Measurements from ENCODE around the gene GFOD1.

GFOD1 gene

DNA sequence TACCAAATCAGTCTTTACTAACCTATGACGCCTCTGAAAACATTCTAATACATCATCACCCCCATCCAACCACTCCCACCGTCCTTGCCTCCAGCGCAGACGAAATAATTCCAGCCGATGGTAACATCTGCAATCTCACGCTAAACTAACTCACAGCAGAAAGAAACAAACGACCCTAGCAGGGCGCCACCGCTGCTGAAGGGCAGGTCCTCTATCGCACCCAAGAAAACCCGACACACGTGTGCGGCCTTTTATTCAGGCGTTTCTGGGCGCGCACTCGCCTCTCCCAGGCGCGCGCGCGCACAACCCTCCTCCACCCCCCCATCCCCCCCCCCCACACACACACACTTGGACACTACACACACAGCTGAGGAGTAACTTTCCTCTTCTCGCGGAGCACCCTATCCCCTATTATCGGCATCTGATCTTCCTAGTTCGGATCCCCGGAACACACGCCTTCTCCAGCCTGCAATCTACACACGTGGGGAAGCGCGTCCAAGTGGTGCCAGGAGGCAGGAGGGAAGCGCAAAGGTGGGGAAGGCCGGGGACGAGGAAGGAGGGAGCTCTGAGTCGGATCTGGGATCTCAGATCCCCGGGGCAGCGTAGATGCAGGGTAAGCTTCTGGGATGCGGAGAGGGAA lies 1.4 kb downstream of the GFOD1 start:
- peak; percentile 26 for DNase-seq (ENCODE audit: low read depth)

DNA sequence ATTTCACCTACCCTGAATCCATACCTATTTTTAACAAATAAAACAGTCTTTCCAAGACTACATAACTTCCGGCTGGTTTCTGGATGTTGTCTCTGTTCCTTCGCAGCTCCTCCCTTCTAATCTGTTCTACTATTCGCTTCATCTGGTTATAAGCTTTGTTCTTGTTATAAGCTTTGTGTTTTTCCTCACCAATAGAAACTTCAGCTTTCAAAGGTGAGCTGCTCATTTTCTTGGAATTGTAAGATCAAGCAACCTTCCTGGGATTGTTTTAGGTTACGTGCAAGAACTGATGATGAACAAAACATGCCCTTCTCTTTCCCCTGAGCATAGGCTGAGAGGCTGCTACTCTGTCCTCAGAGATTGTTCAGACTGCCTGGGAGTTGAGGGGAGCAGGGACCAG lies 2.1 kb downstream of the GFOD1 start:
- no peak for DNase-seq (ENCODE audit: low read depth)

DNA sequence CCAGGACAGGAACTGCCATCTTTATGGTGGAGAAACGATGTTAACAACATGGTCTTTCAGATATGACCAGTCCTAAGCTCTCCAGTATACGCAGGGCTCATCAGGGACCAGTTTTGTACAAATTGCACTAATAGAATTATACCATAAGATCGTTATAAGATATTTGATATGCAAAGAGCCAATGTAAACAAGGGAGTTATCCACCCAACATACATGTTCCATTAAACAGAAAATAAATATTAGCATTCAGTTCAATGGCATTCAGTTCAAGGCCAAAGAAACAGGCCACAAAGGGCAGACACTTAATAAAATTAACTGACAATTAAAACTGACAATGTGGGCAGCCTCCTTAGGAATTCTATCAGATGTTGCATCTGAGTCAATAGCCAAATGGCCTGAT lies 2.6 kb downstream of the GFOD1 start:
- DNase-seq (ENCODE audit: low read depth): no peak

DNA sequence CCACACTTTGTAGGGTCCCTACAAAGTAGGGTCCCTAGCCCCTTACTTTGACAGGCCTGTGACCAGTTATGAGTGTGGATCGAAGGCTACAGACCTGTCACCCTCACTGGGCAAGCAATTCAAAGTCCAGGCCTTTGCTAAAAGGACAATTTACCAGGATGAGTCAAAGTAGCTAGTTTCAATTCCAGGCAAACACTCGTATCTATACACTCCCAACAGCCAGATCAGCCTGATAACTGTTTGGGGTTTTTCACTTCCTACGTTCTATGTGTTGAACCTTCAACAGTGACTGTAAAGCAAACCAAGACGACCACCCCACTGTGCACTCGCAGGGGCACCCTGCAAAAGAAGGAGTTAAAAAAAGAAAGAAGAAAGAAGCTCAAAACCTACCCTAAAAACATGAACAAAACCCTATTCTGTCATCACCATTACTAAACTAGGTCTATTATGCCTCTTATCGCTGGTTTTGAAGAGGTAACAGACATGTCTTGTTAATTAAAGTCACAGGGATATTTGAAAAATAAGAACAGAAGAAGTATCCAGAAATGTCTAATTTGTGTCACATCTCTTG lies 3.2 kb downstream of the GFOD1 start:
- DNase-seq (ENCODE audit: low read depth): no peak

DNA sequence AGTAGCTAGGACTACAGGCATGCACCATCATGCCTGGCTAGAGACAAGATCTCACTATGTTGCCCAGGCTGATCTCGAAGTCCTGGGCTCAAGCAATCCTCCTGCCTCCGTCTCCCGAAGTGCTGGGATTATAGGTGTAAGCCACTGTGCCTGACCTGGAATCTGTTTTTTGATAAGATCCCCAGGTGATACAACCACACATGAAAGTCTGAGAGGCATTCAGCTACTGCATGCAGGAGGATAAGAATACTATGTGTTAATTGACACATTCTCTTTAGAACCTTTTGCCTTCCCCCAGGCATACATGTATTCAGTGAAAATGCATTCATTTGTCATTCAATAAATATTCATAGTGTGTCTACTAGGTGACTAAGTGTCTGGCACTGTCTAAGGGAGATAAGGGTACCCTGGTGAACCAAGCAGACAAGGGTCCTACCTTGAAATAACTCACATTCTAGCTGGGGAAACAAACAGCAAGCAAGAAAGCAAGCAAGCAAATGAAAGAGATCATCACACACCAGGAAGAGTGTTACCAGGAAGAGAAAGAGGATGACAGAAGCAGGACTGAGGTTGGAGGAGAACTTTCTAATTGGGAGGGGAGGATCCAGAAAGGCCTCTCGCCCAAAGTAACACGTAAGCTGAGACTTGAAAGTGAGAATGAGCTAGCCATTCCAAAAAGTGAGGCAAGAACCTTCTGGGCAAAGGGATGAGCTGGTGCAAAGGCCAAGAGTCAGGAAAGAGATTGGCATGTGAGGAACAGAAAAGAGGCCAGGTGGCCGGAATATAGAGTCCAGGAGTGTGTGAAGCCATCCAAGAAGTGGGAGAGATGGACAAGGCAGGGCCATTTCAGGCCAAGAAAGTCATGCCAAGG lies 6.5 kb downstream of the GFOD1 start:
- DNase-seq (ENCODE audit: low read depth): no peak

DNA sequence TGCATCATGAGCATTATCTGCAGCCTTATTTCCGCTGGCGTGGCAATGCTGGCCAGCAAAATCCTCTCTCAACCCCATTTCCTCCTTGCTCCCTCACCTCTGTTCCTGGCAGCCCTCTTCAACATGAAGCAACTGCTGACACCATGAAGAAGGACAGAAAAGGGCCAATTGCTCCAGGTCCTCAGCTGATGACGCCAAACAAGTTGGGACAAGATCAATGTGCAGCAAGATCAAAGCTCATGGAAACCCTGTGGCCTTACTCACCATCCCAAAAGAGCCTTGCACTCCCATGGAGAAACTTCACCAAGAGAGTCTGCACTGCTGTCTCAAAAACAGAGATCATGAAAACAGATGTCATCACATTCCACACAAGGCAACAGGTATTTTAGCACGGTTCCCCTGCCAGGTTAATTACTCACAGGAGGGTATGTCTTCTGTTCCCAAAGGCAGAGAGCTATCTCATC lies 7.4 kb downstream of the GFOD1 start:
- DNase-seq (ENCODE audit: low read depth): no peak

DNA sequence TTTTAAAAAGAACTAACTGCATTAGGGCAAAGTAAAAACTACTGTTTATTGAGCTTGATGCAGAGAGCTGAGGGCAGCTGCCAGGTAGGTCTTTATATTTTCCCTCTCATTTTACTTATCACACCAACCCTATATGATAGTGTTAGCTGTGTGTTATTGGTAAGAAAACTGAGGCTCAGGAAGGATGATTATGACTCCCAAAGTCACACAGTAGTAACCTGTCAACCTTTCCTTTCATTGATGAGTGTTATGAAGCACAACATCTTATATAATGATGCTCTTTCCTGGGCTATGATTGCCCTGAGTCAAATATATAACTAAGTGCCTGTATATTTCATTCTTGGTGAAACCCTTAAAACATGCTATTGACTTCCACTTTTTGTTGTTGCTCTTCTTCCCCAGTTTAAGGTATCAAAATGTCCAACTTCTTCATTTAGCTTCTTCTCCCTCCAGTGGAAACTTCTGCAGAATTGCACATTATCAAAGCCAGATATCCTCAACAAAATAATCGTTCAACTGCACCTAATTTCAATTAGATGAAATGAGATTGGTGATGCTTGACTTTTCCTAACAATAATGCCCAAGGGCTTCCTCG lies 8.1 kb downstream of the GFOD1 start:
- DNase-seq (ENCODE audit: low read depth): no peak

DNA sequence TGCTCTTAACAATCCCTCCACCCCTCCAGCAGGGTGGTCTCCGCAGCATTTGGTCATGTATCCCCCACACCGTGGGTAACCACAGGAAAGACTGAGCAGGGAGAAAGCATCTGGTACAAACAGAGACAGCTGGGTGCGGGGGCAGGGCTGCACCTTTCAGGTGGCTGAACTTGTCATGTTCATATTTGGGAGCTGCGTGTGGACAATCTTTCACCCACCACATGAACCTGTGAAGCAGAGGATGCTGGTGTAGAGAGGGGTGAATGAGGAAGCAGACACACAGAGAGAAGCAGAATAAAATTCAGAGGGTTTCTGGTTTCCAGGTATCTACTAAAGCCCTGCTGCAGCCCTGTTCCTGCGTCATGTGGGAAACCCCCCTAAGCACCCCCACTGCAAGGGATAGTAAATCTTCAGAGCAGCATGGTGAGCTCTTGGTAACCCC lies 8.9 kb downstream of the GFOD1 start:
- no peak for DNase-seq (ENCODE audit: low read depth)

DNA sequence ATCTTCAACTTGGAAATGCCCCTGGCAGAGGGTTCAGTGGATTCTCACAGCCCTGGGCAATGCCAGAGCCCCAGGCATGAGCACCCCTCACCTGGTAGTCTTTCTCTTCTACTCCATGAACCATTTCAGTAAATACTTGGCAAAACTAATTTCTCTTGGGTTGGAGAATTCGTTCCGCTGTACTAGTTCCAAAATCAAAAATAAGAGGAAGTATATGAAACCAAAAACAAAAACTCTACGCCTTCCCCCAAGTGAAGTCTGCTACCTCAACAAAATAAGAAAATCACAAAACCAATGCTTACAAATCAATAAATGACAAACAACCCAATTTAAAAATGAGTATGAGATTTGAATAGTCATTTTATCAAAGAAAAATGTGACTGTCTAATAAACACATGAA lies 12.6 kb downstream of the GFOD1 start:
- no peak for DNase-seq (ENCODE audit: low read depth)

DNA sequence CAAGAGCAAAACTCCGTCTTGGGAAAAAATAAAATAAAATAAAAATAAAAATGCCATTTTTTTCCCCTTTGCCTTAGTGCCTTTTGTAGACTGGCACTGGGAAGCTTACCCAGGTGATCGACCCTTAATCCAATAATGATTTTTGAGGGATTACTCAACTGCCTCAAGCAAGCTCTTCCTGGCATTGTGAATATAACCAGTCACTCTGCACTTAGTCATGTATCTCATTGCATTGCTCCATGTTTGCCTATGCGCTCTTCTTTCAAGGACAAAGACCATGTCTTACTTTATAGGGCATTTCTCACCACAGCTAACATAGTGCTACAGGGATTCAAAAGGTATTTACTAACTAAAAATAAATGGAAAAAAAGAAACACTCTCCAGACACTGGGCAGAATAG lies 13.0 kb downstream of the GFOD1 start:
- no peak for DNase-seq (ENCODE audit: low read depth)

DNA sequence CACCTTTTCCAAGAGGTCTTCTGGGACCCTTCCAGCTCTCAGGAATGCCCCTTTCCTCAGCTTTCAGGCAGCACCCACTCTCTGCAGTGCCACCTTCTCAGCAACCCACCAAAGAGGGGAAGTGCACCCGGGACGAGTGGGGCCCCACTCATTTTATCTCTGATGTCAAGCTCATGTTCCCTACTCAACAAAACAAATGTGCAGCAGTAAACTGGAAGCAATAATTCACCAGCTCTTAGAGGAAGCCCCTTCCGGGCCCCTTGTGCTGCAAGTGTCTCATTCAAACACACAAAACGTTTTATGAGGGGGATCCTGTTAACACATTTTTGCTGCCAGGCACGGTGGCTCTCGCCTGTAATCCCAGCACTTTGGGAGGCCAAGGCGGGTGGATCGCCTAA lies 13.6 kb downstream of the GFOD1 start:
- no peak for DNase-seq (ENCODE audit: low read depth)

DNA sequence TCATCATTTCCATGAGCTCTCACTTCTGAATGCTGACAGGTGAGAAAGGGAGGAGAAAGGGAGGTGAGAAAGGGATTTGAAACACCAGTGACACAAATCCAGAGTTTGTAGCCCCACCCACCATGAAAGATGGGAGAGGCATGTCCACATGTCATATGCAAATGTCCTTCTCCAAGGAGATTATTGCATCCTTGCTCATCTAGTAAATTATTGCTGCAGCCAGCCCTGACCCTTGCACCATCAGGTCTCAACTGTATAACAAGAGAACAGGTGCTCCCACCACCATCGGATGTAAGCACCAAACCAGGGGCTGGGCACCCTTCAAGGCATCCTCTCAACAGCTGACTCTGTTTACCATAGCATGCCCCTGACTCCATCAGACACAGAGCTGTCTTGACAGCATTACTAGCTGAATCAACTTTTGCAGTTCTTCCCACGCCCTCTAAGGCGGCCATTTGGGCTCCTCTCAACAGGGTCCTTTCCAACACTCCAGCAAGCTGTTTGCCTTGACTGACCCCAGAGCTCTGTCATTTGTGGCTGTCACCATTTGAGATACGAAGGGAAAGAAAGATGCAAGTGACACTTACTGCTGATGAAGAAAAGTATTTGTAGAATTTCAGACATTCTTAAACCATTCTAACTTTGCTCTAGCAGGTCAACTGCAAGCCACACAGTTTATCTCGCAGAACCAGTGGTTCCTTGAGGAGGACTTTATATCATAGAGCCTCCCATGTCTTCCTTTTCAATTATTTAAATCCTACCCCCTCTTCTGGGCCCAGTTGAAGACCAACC lies 14.2 kb downstream of the GFOD1 start:
- DNase-seq (ENCODE audit: low read depth): no peak

DNA sequence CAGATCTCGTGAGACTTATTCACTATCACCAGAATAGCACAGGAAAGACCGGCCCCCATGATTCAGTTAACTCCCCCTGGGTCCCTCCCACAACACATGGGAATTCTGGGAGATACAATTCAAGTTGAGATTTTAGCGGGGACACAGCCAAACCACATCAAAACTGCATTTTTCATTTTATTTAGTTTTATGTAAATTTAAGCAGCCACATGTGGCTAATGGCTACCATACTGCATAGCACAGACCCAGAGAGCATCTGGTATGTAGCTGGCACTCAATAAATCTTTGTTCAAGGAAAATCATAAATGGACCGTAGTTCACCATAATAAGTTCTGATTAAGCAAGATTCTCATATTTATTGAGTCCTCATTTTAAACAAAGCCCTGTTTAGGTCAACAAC lies 15.3 kb downstream of the GFOD1 start:
- no peak for DNase-seq (ENCODE audit: low read depth)

DNA sequence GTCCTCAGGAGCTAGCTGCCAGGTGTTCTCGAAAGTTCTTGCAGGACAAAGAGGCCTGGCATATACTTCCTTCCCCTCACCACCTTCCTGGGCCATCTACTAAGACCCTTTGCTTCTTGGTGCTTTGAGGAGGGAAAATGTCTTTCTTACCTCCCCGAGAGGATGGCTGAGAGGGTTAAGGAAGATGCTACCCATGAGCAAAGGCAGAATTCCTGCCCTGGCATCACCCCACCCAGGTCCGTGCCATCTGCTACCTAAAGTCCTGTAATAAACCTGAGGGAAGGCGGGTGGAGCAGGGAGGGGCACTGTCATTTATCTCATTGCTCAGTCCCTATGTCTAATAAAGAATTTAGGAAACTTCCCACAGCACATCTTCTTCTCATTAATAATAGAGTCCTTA lies 16.2 kb downstream of the GFOD1 start:
- no peak for DNase-seq (ENCODE audit: low read depth)

DNA sequence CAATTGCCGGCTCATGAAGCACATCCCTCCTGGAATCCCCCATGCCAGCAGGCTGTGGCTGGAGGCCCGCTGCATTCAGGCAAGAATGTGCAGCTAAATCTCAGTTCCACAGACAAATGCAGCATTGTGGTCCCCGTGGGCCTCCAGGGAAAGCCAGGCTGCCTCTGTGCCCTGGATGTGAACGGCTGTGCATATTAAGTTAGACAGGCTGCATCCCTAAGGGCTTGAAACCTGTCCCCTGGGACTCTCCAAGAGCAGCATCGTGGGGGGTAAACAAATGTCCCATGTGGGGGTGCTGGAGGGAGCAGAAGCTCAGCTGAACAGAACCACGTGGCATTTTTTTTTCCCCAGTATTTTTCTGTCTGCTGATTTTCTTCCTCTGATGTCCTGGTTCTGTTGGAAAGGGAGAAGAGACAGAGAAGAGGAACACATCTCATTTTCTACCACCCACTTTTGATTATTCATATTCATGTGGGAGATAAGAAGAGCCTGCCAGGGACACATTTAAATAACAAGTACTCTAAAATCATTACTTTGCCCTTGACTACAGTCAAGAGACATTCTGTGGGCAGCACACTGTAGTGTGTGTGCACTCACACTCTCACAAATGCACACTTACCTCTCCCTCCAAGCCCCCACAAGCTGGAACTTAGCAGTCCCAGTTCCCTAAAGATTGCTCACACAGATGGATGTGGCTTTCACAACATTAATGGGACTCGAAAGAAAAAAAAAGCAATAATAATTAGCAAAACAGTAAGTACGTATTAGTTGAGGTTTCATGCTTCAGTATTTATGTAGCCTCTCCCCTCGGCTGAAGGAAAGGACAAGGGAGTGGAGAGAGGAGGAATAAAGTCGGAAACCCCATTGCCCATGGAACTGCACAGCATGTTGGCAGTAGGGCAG lies 16.9 kb downstream of the GFOD1 start:
- DNase-seq (ENCODE audit: low read depth): no peak

DNA sequence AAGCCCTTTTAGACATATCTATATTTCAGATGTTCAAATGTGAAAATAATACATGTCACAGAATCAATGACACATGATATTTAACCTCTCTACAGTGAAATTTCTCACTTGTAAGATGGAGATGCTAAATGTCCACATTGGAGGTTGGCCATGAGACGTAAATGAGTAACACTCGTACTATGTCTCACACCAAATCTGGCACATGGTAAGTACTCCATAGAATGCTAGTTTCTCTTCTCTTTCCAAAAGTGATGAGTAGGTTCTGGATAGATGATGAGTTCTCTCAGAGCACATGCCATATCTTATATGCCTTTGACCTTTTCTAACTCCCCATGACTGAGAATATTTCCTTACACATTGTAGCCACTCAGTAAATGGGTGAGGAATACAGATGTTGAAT lies 17.7 kb downstream of the GFOD1 start:
- DNase-seq (ENCODE audit: low read depth): no peak

DNA sequence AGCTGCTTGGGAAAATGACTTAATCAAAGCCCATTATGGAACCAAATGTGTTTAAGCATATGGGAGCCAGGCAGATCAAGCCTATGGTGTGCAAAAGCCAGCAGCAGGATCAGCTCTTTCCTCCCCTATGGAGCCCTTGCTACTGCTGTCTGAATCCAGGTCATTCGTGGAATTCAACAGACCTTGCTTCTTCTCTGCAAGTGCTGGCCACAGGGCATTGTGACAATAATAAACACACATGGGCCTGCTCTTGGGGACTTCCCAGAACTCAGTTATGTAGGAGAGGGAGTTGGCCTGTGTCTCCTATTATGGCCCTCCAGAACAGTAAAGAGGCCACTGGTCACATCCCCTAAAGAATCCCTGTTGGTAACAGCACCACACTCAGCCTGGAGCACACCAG lies 18.6 kb downstream of the GFOD1 start:
- DNase-seq (ENCODE audit: low read depth): no peak

DNA sequence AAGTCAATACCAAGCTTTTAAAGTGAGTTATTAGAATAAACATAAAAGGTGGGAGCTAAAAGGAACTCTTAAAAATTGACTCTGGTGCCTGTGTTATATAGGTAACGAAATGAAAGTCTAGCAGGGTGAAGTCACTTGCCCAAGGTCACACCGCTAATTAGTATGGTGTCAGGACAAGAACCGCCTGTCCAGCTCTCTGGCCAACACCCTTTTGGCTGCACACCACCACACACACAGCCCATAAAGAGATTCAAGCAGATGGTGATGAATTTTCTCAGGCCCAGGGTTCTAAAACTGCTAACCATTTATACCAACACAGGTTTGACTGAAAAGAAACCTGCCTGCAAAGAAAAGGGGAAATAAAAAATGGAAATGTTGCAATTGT lies 20.2 kb downstream of the GFOD1 start:
- DNase-seq (ENCODE audit: low read depth): no peak

DNA sequence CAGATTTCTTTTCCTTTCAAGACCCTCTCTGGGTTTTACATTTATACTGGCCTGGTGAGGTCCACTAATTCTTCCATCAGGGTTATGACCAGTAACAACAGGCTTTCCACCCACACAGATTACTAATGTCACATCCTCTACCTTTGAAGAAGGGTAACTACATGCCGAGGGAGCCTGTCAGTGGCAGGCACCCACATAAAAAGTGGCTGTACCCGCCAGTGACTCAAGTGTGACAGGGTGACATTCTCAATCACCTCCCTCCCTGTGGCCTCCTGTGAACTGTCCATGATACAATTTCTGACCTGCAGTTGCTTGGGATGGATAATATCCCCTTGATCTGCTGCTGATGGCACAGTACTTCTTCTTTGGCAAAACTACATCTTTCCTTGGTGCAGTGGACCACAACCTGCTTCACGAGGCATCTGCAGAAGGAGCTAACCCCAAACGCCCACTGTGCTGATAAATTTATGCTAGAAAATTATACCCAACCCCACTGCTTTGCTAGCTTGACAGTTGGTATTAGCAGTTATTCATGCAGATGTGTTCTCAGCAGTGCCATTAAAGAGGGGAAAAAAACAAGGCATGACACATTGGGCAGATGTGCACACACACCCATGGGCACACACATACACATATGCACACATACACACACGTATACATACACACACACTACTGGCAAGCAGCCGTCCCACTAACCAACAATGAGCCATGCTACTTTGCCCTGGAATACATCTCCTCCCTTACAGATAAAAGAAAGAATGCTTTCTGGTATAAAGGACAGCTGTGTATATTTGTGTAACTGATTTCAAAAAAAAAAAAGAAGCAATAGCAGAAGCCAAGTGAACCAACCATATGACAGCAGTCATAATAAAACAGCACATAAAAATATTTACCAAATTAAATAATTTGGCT lies 20.8 kb downstream of the GFOD1 start:
- no peak for DNase-seq (ENCODE audit: low read depth)

DNA sequence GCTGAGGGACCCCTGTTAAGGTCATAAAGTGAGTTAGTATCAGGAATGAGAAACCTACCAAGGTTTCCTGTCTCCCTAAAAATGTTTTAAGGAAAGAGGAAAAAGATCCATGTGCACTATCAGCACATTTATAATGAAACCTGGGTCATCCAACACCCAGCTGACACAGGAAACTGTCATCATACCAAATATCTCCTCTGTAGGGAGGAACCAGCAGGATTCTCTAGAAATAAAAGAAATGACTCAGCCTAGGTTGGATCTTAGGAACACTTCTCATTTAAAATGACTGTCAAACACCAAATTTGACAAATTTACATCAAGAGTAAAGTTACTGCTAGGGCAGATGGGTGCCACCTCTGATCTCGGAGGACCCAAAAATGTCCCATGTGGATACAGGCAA lies 21.7 kb downstream of the GFOD1 start:
- DNase-seq (ENCODE audit: low read depth): no peak
